ENCODE data around the gene MASP1.
"Not testable (repeated sequence)": the region's sequence is repeated elsewhere in the genome, so short reads cannot be mapped to it uniquely, and the experiment has no call there.

Gene MASP1

DNA sequence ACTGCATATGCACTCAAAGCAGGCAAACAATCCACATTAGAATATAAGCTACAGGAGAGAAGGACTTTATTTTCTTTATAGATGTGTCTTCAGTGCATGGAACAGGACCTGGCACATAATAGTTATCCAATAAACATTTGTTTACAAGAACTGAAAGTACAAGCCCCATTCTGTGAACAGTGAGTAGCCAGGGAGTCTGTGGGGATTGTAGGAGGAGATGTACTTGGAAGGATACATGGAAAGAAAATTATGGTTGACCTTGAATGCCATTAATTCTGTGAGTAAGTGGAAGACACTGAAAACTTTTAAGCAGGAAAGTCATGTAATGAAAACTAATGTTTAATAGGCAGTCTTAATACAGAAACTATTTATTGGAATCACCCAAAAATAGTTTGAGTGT is 28.3 kb downstream of the MASP1 start:
- no peak for DNase-seq

DNA sequence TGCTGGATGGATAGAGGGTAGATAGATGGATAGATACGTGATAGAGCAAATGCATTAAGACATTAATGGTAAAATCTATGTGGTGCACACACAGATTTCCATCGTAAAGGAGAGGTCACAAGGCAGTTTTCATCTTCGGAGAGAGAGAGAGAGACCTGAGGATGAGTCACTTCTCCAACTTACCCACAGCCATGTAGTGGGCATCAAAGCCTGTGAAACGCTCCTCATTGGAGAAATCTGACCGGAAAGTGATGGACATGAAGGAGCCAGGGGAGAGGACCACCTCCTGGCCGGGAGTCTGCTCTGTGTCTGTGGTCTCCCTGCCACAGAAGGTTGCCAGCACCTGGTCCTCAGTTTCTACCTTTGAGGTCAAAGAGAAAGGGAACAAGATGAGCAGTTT is 29.2 kb downstream of the MASP1 start:
- no peak for DNase-seq

DNA sequence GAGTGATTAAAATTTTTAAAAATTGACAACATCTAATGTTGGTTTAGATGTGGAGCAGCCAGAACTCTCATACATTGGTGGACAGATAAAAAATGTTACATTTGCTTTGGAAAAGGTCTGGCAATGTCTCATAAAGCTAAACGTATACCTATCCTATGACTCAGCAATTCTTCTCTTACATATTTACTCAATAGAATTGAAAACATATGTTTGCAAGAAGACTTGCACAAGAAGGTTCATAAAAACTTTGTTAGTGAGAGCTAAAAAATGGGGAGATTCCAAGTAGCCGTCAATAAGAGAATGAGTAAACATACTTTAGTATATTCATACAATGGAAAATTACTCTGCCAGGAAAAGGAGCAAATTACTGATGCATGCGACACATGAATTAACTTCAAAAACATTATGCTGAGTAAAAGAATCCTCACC is 30.0 kb downstream of the MASP1 start:
- no peak for DNase-seq

DNA sequence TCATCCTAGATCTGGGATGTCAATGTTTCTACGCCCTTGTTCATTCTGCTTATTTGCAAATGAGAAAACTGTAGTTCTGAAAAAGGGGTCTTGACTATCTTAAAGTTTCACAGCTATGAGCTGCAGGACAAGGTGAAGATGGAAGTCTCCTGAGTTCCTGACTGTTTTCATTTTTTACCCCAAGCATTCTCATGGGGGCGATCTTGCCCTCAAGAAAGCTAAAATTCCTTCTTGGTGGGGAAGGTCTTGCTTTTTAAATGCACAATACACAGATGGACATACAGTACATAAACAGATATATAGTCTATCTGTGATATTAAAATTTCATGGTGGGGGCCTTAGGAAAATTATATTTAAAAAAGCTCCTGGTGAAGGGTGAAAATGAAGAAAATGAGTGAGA is 32.4 kb downstream of the MASP1 start:
- no peak for DNase-seq

DNA sequence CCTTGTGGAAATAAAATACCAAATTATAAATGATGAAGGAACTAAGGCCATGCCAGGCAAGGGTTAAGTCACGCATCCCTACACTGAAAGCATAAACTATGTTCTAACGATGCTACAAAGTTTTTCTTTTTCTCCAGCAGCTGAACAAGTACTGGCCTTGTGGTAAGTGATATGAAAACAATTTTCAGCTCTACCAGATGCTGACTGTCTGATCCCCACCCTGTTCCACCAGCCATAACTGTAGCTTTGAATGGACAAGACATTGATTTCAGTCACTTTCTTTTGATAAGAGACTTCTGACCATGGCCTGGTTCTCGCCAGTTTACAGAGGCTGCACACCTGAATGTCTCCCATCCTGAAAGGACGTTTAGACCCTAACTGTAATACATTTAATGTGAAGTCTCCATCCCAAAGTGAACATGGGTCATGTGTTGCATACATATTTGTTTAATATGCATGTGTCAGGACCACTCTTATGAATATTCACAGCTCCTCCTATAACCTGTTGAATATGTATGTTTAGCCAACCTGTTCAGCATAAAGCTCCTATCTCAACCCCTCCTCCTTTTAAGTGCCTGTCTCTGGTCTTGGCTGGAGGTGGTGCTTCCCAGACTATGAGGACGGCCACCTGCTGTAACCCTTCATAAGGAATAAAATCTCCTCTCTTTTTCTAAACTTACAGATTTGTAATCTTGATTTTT is 33.4 kb downstream of the MASP1 start:
- DNase-seq: no peak

DNA sequence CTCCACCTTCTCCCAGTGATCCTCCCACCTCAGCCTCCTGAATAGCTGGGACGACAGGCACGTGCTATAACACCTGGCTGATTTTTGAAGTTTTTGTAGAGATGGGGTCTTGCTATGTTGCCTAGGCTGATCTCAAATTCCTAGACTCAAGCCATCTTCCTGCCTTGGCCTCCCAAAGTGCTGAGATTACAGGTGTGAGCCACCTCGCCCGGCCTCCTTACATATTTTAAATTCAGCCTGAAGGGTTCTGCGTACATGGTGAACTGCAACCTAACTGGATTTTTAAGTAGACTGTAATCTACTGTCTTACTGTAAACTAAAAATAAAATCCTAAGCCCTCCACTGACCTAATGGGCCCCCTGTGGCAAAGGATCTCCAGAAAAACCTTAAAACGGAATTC is 34.1 kb downstream of the MASP1 start:
- no peak for DNase-seq

DNA sequence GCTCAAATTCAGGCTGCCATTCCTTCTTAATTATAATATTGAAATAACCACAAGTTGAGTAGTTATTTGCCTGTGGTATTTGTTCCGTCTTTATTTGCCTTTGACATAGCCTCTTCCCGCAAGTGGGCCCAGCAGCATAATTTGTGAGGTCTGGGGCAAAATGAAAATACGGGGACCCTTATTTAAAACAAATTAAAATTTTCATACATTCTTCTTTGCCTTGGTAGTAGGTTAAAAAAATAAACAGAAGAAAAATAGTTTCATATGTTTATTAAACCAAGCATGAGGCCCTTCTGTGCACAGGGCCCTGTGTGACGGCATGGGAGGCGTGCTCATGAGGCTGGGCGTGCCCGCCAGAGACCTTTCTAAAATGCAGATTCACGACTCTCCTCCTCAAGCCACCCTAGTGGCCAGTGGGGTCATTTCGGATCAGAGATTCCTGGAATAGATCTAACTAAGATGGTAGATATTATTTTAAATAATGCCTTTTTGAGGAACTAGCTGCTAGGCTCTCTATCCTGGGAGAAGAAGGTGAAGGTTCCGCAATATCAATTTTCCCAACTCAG is 35.4 kb downstream of the MASP1 start:
- no peak for DNase-seq

DNA sequence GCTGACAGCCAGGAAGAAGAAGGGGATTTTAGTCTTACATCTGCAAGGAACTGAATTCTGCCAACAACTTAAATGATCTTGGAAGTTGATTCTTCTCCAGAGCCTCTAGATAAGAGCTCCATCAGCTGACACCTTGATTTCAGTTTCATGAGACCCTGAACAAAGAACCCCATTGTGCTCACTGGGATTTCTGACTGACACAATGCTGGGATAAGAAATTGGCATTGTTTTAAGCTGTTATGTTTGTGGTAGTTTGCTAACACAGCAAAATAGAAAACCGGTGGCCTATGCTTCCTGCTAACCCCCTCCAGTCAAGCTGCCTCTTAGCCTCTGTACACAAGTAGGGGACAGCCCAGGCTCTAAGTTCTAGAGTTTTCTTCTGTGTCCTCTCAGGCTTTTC is 36.2 kb downstream of the MASP1 start:
- DNase-seq: no peak

DNA sequence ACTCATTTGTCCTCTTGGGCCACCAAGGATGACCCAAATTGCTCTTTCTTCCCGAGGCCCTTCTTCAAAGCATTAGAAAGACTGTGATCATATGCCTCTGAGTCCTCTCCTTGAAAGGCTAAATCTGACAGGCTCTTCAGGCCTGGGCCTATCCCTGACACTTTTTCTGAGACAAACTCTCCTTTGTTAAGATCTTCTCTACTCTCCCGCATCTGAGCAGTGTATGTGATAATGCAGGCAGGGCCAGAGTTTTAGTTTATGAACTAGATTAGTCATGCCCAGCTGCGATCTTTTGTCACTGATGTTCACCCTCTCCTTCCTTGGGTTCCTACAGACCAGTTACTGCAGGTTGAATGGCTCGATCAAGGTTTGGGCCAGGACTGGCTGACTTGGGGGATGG is 39.2 kb downstream of the MASP1 start:
- no peak for DNase-seq

DNA sequence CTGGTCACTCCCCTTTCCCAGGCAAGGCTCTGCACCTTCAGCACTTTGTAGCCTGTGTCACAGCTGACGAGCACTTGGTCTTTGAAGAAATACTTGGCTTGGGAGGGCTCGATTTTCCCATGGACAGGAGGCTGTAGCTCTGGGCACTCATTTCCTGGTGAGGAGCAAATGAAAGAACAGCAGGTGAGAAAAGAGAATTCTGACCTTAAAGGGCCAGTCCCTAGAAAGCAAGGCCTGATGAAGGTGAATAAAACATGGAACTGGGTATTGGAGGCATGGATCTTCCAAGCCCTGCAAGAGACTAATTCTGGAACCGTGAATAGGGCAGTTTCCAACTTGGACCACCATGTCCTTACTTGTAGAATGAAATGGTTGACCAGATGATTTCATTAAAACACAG is 39.9 kb downstream of the MASP1 start:
- DNase-seq: no peak

DNA sequence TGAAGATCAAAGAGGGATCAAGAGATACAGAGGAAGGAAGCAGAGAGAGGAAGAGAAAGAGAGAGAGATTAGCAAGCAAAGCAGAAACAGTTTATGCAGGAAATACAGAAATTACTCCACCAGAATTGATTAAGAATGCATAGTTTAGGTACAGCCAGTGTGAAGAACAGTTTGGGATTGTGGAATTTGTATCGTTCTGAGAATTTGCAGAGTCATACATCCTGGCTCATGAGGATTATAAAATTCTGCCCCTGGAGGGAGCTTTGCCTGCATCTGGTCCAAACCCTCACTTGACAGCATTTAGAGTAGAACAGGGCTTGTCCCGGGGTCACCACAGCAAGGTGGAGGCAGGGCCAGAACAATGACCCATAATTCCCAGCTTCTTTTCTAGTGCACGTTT is 44.1 kb downstream of the MASP1 start:
- no peak for DNase-seq

DNA sequence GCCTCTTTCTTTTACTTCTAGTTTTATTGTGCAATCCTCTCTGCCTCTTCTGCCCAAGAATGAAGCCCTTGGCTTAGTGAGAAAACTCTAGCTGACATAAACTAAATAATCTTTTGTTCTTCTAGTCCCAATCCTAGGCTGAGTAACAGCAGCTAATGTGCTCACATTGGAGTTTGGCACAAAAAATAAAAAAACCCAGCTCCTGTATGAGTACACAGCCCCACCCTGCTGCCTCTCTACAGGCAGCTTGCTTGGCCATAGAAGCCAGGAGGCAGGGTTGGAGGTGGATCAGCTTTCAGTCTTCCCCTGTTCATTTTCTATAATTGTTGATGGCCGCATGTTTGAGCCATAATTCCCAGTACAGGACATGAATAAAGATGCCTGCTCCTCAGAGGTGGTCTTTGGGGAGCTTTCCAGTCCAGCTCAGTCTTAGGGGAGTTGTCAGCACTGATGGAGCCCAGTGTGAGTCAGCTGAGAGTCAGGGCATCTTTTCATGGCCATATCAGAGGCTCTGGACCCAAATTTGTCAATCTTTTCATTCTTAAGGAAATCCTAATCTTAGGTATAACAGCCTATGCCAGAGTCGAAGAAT is 47.5 kb downstream of the MASP1 start:
- no peak for DNase-seq

DNA sequence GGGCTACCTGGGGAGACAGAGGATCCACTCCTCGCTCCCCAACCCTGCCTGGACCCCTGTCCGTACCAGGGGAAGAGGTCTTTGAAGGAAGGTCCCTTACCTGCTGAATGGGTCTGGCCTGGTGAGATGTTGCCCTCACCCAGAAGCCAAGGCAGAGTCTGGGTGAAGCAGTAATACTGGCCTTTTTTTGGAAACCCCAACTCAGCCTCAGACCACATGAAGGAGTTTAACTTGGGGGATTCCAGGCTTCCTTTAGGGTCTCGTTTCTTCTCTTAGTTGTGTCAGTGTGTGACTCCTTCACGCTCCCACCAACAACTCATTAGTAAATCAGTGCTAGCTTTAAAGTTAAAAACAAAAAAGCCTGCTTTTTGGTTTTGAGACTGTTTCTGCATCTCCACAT is 48.6 kb downstream of the MASP1 start:
- DNase-seq: no peak

DNA sequence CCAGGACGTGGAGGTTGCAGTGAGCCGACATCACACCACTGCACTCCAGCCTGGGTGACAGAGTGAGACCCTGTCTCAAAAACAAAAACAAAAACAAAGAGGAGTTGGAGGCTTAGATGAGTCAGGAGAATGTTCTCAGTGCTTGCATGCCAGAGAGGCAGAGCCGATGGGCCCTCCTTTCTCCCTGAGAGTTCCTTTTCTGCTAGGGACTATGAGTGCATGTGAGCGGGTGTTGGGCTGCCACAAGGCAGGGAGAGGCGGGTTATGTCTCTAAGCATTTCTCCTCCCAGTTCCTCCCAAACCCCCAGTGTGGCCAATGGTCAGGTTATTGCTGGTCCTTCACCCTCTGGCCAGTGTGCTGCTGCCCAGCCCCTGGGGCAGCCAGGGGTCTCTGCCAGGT is 49.1 kb downstream of the MASP1 start:
- DNase-seq: no peak

DNA sequence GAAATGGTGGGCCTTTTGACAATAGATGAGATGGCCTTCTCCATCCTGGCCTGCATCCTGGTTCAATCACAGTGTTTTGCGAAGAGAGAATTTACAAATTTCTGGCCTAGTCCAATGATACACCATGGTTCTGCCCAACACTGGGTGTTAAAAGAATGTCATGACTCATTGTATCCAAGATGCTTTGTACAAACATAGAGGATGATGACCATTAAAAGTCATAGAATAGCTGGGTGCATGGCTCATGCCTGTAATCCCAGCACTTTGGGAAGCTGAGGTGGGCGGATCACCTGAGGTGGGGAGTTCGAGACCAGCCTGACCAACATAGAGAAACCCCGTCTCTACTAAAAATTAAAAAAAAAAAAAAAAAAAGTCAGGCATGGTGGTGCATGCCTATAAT is 52.7 kb downstream of the MASP1 start:
- DNase-seq: not testable (repeated sequence)

DNA sequence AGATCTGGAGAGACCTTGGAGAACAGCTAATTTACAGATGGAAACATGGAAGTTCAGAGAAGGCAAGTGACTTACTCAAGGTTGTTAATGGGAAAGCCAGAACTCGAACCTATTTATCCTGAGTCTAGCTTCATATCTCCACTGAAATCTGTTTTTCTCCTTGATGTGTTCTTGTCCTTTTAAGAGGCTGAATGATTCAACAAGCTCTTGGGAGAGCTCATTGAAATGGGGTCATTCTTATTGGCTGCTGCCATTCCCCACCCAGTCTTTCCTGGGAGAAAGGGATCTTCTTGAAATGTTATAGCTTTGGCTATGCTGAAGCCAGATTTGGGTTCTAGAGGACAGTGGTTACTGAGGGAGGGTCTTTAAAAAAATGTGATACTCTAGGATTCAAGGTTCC is 53.3 kb downstream of the MASP1 start:
- DNase-seq: no peak

DNA sequence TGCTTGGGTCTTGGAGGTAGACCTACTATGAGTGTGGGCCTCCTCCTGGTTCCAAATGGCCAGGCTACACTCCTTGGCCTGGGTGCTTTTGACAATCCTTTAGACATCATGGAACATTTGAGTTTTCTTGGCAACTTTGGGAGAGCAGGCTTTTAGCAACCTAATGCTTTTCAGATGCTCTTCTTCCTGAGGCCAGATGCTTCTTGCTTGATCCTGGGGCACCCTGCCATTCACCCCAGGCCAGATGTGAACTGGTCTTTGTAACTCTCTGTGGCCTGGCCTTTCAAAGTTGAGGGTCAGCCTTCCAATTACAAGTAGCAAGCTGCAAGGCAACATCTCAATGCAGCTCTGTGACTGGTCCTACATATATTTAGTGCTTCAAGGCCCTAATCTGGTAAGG is 53.8 kb downstream of the MASP1 start:
- no peak for DNase-seq

DNA sequence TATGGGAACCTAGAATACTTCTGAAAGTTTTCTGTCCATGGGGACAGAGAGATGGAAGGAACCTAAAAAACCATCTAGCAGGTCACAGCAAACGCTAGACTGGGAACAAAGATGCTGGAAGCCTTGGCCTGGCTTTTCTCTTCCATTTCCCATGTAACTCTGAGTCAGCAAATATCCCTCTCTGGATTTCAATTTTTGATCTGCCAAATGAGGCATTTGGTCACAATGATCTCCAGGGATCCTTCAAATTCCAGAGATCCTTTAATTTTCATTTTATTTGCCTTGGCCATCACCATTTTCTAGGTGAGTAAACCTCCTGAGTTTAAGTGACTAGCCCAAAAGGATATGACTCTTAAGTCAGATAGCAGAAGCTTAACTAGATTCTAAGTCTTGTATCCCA is 54.6 kb downstream of the MASP1 start:
- no peak for DNase-seq

DNA sequence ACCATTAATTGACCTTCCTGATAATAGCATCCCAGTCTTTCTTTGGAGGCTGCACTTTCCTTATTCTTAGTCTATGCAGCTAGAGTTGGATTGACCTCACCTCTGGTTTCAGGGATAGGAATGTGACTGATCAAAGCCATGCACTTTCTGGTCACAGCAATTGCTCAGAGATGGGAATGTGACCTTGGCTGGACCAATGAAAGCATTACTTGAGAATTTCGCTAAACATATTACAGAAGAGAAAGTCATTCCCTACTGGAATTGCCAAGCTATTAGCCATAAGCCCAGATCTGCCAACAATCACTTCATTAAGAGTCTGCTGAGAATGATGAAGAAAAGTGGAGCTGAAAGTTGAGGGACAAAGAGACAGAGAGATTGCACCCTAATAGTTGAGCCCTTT is 61.5 kb downstream of the MASP1 start:
- no peak for DNase-seq

DNA sequence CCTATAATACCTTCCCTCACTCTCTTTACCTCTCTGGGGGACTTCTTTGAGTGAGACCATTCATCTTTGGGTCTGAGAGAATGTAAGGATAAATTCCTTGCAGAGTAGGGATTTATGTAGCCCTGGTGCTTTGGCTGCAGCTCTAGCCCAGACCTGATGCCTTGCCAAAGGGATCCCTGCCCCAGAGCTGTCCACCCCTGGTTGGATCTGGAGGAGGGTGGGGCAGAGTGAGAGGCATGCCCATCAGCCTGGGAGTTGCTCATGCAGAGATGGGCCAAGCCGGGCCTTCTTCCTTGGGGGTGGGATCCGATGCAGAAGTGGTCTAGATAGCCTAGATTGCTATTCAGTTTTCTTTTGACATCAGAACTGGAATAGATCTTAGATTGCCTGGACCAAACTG is 62.8 kb downstream of the MASP1 start:
- no peak for DNase-seq

DNA sequence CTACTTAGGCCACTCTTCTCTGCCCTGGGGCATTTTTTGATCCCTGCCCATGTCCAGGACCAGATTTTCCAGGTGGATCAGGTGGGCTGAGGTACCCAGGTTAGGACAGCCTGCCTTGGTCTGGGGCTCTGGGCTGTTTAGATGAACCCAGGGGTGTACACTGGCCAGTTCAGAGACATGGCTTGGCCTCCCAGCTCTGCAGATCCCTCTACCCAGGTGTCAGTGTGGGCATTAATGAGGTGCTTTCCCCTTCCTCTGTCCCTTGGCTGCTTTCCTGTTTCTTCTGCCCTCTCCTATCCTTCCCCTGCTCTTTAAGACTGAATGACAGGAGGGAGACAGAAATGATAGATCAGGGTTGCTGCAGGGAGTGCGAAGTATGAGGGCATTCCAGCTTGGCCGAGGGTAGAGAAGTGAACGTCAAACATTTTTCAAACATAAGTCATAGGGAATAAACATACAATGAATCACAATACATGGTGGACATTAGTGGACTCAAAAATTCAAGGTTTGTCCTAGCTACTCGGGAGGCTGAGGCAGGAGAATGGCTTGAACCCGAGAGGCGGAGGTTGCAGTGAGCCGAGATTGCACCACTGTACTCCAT is 63.8 kb downstream of the MASP1 start:
- no peak for DNase-seq

DNA sequence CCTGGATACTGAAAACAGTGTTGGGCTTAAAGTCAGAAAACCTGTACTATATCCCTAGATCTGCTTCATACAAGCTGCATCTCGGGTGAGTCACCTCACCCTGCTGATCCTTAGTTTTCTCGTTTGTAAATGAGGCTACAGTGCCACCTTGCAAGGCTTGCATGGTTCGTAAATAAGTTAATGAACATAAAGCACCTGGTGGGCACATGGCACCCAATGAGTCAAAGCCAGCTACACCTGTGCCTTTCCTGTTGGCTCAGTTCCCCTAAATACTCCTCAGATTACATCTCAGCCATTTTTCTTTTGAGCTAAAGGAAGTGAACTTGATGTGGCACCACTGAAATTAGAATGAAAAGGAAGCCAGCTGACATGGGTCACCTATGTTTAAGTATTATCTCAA is 67.7 kb downstream of the MASP1 start:
- DNase-seq: peak; percentile 79

DNA sequence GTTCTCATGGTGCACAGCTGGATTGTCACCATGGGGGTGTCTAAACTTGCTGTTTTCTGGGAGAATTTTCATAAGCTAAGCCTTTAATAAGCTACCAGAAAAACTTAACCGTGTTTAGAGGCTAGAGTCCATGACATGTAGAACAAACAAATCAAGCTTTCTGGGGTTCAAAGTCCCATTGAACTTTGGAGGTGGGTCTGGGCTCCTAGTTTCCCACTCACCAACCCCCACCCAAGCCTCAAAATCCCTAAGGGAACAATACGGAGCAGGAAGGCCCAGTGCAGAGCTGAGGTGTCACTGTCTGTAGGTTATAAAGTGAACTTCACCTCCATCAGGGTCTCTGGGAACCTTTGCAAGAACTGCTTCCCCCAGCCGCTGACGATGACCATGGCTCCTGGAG is 68.7 kb downstream of the MASP1 start:
- DNase-seq: no peak

DNA sequence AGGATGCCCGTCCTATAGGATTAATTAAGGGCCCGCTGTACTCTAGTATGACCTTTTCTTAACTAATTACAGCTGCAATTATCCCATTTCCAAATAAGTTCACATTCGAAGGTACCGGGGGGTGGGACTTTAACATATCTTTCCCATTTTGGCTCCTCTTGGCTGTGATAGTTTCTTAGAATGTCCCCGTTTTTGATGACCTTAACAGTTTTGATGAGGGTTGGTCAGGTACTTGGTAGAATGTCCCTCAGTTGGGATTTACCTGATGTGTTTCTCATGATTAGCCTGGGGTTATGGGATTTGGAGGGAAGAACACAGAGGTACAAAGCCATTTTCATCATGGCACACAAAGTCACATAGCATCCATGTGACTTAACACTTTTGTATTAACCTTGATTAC is 76.1 kb downstream of the MASP1 start:
- no peak for DNase-seq

DNA sequence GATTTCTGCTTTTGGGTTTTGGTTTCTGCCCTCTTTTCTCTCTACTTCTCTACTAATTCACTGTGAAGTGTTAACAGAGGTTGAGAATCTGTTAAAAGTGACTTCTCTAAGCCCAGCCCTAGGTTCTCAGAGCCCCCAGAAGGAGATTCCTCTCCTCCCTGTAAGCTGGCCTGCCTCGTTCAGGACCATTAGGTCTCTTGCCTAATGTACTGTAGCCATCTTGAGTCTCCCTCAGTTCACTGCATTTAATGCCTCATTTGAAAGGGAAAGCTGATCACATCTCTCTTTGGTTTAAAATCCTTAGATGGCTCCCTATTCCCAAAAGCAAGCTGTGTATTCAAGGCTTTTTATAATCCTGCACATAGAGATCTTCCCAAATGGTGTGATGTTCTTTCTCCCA is 77.9 kb downstream of the MASP1 start:
- no peak for DNase-seq
